SJSA1 (cell line): ENCODE data around the gene GADL1. TPM values are rescaled to one million over a fixed set of nuclear protein-coding genes. Genes with fewer than 3 reads are reported as not detected.

Experiments
- DNase-seq, 2 experiments: peaks; one replicate each; pipeline ENCODE4 v3.0.0-alpha.2; 2015 to 2020; ENCODE audit warnings: low spot score in 2 of 2, low read depth in 1 of 2
- H3K27ac ChIP-seq: fragments of 250-450 bp; sonication (Bioruptor Pico); 2 replicates; pipeline ENCODE4 v1.5.1; 2020; ENCODE audit warnings: mild to moderate bottlenecking, moderate library complexity
- H3K27me3 ChIP-seq: fragments of 250-450 bp; sonication (Bioruptor Pico); replicated peaks from 2 replicates; pipeline ENCODE4 v1.5.1; 2020; ENCODE audit warnings: mild to moderate bottlenecking, moderate library complexity
- H3K36me3 ChIP-seq: fragments of 250-450 bp; sonication (Bioruptor Pico); 2 replicates; pipeline ENCODE4 v1.5.1; 2020; ENCODE audit warnings: mild to moderate bottlenecking
- H3K4me1 ChIP-seq: fragments of 250-450 bp; sonication (Bioruptor Pico); replicated peaks from 2 replicates; pipeline ENCODE4 v1.6.1; 2021; ENCODE audit warnings: mild to moderate bottlenecking
- H3K4me3 ChIP-seq: fragments of 250-450 bp; sonication (Bioruptor Pico); 2 replicates; pipeline ENCODE4 v1.5.1; 2020; ENCODE audit warnings: mild to moderate bottlenecking
- H3K9me3 ChIP-seq: fragments of 250-450 bp; sonication (Bioruptor Pico); replicated peaks from 2 replicates; pipeline ENCODE4 v1.5.1; 2020; ENCODE audit warnings: mild to moderate bottlenecking
- total RNA-seq: library from RNA; depleted of rRNA; stranded (reverse); fragments of >200 nt; shearing (Covaris generic); gene quantifications from 2 replicates; pipeline ENCODE4 v1.2.3, GENCODE V29; 2014

GADL1 gene
- total RNA-seq, 1 experiment from 2014 or later: 0.13 TPM

DNA sequence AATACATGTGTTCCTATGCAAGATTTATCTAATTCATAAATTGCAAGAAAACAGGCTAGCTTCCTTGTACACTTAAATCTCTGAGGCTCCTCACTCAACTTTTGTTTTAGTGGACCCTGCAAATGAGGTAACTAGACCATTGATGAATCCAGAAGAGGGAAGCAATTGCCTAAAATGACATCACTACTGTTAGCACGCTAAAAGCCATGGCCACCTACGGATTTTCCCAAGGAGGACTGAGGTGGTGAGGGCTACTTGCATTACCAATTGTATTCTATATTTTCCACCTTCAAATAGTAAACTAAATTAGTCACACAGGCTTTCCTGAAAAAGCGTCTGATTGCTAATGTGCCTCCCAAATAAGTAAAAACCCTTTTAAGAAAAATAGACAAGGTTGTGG, 140.7 kb downstream of the GADL1 start:
- no peaks in the 10 kb centered on the region for H3K27me3 ChIP-seq
- H3K4me3 ChIP-seq: no peak overlapping the region
- H3K27ac ChIP-seq: no peak overlapping the region
- H3K9me3 ChIP-seq: no peaks in the 10 kb centered on the region
- no peak for DNase-seq
- H3K36me3 ChIP-seq: no peaks in the 10 kb centered on the region
- 0 out of 2 replicates have a peak, but pooled peaks cover 4% of the 10 kb centered on the region for H3K4me1 ChIP-seq

- Histone ChIP-seq H3K27ac (no peak overlapping the region), H3K27me3 (no peaks in the 10 kb centered on the region), H3K4me1 (peaks cover 9% of the 10 kb centered on the region), H3K36me3 (no peaks in the 10 kb centered on the region), H3K4me3 (no peak overlapping the region), H3K9me3 (no peaks in the 10 kb centered on the region)
- no peak for DNase-seq
Measured at GRCh38 chr3:30752970-30753369, 141.5 kb downstream of the GADL1 start.

- Histone ChIP-seq H3K36me3 (no peaks in the 10 kb centered on the region), H3K9me3 (no peaks in the 10 kb centered on the region)
- DNase-seq: no peak
Measured at GRCh38 chr3:30752491-30752890, 142.0 kb downstream of the GADL1 start.

GRCh38 chr3:30751610-30752299, 142.7 kb downstream of the GADL1 start:
- no peaks in the 10 kb centered on the region for H3K36me3 ChIP-seq
- H3K27ac ChIP-seq: no peak overlapping the region
- peak in 1 of 2 experiments; percentile 24 for DNase-seq
- H3K4me1 ChIP-seq: peaks cover 21% of the 10 kb centered on the region
- H3K27me3 ChIP-seq: no peaks in the 10 kb centered on the region
- no peaks in the 10 kb centered on the region for H3K9me3 ChIP-seq
- H3K4me3 ChIP-seq: no peak overlapping the region

More at GRCh38 chr3:30752491-30752890, 142.0 kb downstream of the GADL1 start:
- H3K27ac ChIP-seq: no peak overlapping the region
- H3K4me3 ChIP-seq: no peak overlapping the region
- peaks cover 14% of the 10 kb centered on the region for H3K4me1 ChIP-seq
- no peaks in the 10 kb centered on the region for H3K27me3 ChIP-seq

- no peak overlapping the region for H3K27ac ChIP-seq
- H3K4me3 ChIP-seq: no peak overlapping the region
- H3K27me3 ChIP-seq: no peaks in the 10 kb centered on the region
- peaks cover 21% of the 10 kb centered on the region for H3K4me1 ChIP-seq
- no peaks in the 10 kb centered on the region for H3K36me3 ChIP-seq
- no peaks in the 10 kb centered on the region for H3K9me3 ChIP-seq
- DNase-seq: no peak
Measured at GRCh38 chr3:30750967-30751366, 143.5 kb downstream of the GADL1 start.

- H3K27me3 ChIP-seq: no peaks in the 10 kb centered on the region
- no peaks in the 10 kb centered on the region for H3K9me3 ChIP-seq
- no peaks in the 10 kb centered on the region for H3K36me3 ChIP-seq
- no peak overlapping the region for H3K27ac ChIP-seq
- peaks cover 21% of the 10 kb centered on the region for H3K4me1 ChIP-seq
- no peak for DNase-seq
- H3K4me3 ChIP-seq: no peak overlapping the region
Measured at GRCh38 chr3:30749230-30749629, 145.2 kb downstream of the GADL1 start.

DNA sequence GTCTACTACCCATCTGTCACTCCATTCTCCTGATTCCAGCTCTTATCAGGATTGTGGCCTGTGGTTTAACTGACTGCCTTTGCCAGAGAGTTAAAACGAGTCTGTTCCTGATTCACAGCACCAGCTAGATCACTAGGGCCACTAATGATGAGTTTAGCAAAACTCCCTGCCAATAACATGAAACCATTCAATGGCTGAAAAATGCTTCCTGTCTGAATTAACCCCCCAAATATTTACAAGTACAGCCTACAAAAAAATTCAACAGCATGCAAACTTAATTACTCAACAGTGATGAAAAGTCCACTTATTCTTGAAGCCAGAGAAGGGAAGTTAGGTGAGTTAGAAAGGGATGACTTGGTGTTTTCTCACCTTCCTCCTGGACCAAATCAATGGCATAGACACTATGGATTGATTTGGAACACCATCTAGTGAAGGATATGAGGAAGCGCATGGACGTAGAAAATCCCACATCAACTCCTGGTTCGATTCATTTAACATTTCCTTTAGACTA, 146.6 kb downstream of the GADL1 start:
- peak overlapping the region; percentile 11; the same call in 1 of the 2 replicates for H3K27ac ChIP-seq
- DNase-seq: peak in 1 of 2 experiments; percentile 59
- H3K4me1 ChIP-seq: peaks cover 21% of the 10 kb centered on the region
- no peaks in the 10 kb centered on the region for H3K36me3 ChIP-seq
- no peaks in the 10 kb centered on the region for H3K9me3 ChIP-seq
- no peaks in the 10 kb centered on the region for H3K27me3 ChIP-seq
- no peak overlapping the region for H3K4me3 ChIP-seq

- no peak overlapping the region for H3K27ac ChIP-seq
- no peak for DNase-seq
- no peaks in the 10 kb centered on the region for H3K9me3 ChIP-seq
Measured at GRCh38 chr3:30743641-30744317, 150.7 kb downstream of the GADL1 start.

GRCh38 chr3:30742796-30743619, 151.5 kb downstream of the GADL1 start:
- H3K36me3 ChIP-seq: no peaks in the 10 kb centered on the region
- H3K9me3 ChIP-seq: no peaks in the 10 kb centered on the region
- DNase-seq: no peak
- H3K4me3 ChIP-seq: no peak overlapping the region
- no peak overlapping the region for H3K27ac ChIP-seq
- H3K4me1 ChIP-seq: peaks cover 12% of the 10 kb centered on the region
- no peaks in the 10 kb centered on the region for H3K27me3 ChIP-seq

More at GRCh38 chr3:30743641-30744317, 150.7 kb downstream of the GADL1 start:
- Histone ChIP-seq H3K4me3 (no peak overlapping the region), H3K36me3 (no peaks in the 10 kb centered on the region), H3K4me1 (peaks cover 17% of the 10 kb centered on the region), H3K27me3 (no peaks in the 10 kb centered on the region)

- no peak for DNase-seq
- H3K4me3 ChIP-seq: no peak overlapping the region
- no peak overlapping the region for H3K27ac ChIP-seq
- H3K4me1 ChIP-seq: peaks cover 1% of the 10 kb centered on the region; the same call in 1 of the 2 replicates
- H3K9me3 ChIP-seq: no peaks in the 10 kb centered on the region
- H3K27me3 ChIP-seq: no peaks in the 10 kb centered on the region
- H3K36me3 ChIP-seq: no peaks in the 10 kb centered on the region
Measured at GRCh38 chr3:30741889-30742288, 152.6 kb downstream of the GADL1 start.

DNA sequence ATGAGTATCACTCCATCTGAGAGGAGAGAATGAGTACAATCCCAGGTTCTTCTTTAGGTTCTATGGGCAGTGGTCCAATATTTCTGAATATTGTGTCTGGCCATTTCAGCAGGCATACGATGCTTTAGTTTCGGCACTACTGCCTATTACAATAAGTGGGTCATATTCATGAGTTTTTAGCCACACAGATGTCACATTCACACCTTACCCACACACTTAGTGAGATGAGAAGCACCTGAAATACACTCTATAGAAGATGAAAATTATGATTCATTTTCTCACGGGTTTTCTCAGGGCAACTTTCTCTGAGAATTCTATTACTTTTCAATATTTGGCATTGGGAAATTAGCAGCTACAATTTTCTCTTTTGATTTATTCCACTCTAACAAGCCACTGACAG, 155.9 kb downstream of the GADL1 start:
- Histone ChIP-seq H3K4me1 (no peaks in the 10 kb centered on the region), H3K4me3 (no peak overlapping the region), H3K27ac (no peak overlapping the region), H3K9me3 (no peaks in the 10 kb centered on the region), H3K36me3 (no peaks in the 10 kb centered on the region), H3K27me3 (no peaks in the 10 kb centered on the region)
- DNase-seq: no peak

DNA sequence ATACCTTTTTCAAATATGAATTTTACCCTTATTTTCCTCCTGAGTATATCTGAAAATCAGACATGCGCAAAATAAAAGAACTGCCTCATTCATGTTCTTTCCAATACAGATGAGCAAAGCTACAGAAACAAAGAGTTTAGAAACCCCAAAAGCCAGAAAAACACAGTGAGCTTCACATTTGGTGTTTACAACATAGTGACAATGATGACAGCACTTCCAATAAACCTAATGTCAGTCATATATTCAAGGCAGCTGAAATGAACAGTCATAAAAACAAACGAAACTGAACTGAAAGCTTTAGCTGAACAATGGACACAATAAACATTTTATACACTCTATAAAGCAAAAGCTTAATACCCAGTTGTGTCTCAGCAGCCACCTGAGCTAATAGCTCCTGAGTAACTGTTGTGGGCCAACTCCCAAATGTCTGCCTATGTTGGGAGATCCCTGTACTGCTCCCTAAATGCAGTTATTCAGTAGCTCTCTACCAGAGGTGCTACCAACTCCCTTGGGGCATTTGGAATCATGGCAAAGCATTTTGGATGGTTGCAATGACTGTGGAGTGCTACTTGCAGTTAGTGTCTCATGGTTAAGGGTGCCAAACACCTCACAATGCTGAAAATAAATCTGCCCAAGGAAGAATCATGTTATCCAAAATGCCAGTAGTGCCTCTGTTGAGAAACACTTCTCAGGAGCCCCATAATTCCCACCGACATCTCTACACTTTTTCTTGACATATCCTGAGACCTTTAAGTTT, 156.5 kb downstream of the GADL1 start:
- Histone ChIP-seq H3K27me3 (no peaks in the 10 kb centered on the region), H3K4me3 (no peak overlapping the region), H3K36me3 (no peaks in the 10 kb centered on the region), H3K4me1 (no peaks in the 10 kb centered on the region), H3K9me3 (no peaks in the 10 kb centered on the region), H3K27ac (no peak overlapping the region)
- DNase-seq: no peak

- Histone ChIP-seq H3K4me3 (no peak overlapping the region), H3K36me3 (no peaks in the 10 kb centered on the region), H3K9me3 (no peaks in the 10 kb centered on the region), H3K27me3 (no peaks in the 10 kb centered on the region), H3K4me1 (no peaks in the 10 kb centered on the region), H3K27ac (no peak overlapping the region)
- no peak for DNase-seq
Measured at GRCh38 chr3:30733696-30734095, 160.8 kb downstream of the GADL1 start.
